Measurements from ENCODE around the gene ERCC3.

Gene ERCC3

GRCh38 chr2:127279781-127280180 lies 14.2 kb downstream of the ERCC3 start:
- no peak for TF ChIP-seq CTCF (IDR thresholded peaks at IDR 0.05; ENCODE audit: insufficient read depth, low read length, poor library complexity, severe bottlenecking)
- no peak overlapping the region for H3K4me3 ChIP-seq (replicated peaks; ENCODE audit: low read depth, low read length)
- H3K27me3 ChIP-seq (replicated peaks; ENCODE audit: control insufficient read depth, insufficient read depth, low read length), result no peaks in the 10 kb centered on the region
- peaks cover 28% of the 10 kb centered on the region for H3K36me3 ChIP-seq (ENCODE audit: control insufficient read depth, insufficient read depth, low read length)
- DNase-seq (ENCODE audit: extremely low read depth, insufficient read length), result no peak

GRCh38 chr2:127278959-127279358 lies 15.0 kb downstream of the ERCC3 start:
- no peak for DNase-seq (ENCODE audit: extremely low read depth, insufficient read length)
- H3K36me3 ChIP-seq (ENCODE audit: control insufficient read depth, insufficient read depth, low read length), result peaks cover 32% of the 10 kb centered on the region
- no peak for TF ChIP-seq CTCF (IDR thresholded peaks at IDR 0.05; ENCODE audit: insufficient read depth, low read length, poor library complexity, severe bottlenecking)
- H3K4me3 ChIP-seq (replicated peaks; ENCODE audit: low read depth, low read length), result no peak overlapping the region
- no peaks in the 10 kb centered on the region for H3K27me3 ChIP-seq (replicated peaks; ENCODE audit: control insufficient read depth, insufficient read depth, low read length)

GRCh38 chr2:127277028-127277427 lies 16.9 kb downstream of the ERCC3 start:
- H3K36me3 ChIP-seq (ENCODE audit: control insufficient read depth, insufficient read depth, low read length), result peaks cover 28% of the 10 kb centered on the region
- no peaks in the 10 kb centered on the region for H3K27me3 ChIP-seq (replicated peaks; ENCODE audit: control insufficient read depth, insufficient read depth, low read length)
- no peak for TF ChIP-seq CTCF (IDR thresholded peaks at IDR 0.05; ENCODE audit: insufficient read depth, low read length, poor library complexity, severe bottlenecking)

GRCh38 chr2:127275789-127276188 lies 18.2 kb downstream of the ERCC3 start:
- DNase-seq (ENCODE audit: extremely low read depth, insufficient read length), result no peak
- Histone ChIP-seq H3K36me3 (ENCODE audit: control insufficient read depth, insufficient read depth, low read length) (peaks cover 29% of the 10 kb centered on the region), H3K27me3 (replicated peaks; ENCODE audit: control insufficient read depth, insufficient read depth, low read length) (no peaks in the 10 kb centered on the region), H3K4me3 (replicated peaks; ENCODE audit: low read depth, low read length) (no peak overlapping the region)
- TF ChIP-seq CTCF (IDR thresholded peaks at IDR 0.05; ENCODE audit: insufficient read depth, low read length, poor library complexity, severe bottlenecking), result no peak

More at GRCh38 chr2:127277028-127277427, 16.9 kb downstream of the ERCC3 start:
- DNase-seq (ENCODE audit: extremely low read depth, insufficient read length), result no peak
- no peak overlapping the region for H3K4me3 ChIP-seq (replicated peaks; ENCODE audit: low read depth, low read length)

GRCh38 chr2:127275356-127275755 lies 18.6 kb downstream of the ERCC3 start:
- Histone ChIP-seq H3K4me3 (replicated peaks; ENCODE audit: low read depth, low read length) (no peak overlapping the region), H3K27me3 (replicated peaks; ENCODE audit: control insufficient read depth, insufficient read depth, low read length) (no peaks in the 10 kb centered on the region), H3K36me3 (ENCODE audit: control insufficient read depth, insufficient read depth, low read length) (peaks cover 33% of the 10 kb centered on the region)
- TF ChIP-seq CTCF (IDR thresholded peaks at IDR 0.05; ENCODE audit: insufficient read depth, low read length, poor library complexity, severe bottlenecking), result no peak
- DNase-seq (ENCODE audit: extremely low read depth, insufficient read length), result no peak

- peaks cover 32% of the 10 kb centered on the region for H3K36me3 ChIP-seq (ENCODE audit: control insufficient read depth, insufficient read depth, low read length)
- no peak overlapping the region for H3K4me3 ChIP-seq (replicated peaks; ENCODE audit: low read depth, low read length)
- DNase-seq (ENCODE audit: extremely low read depth, insufficient read length), result no peak
- no peaks in the 10 kb centered on the region for H3K27me3 ChIP-seq (replicated peaks; ENCODE audit: control insufficient read depth, insufficient read depth, low read length)
- peak; percentile 27 for TF ChIP-seq CTCF (IDR thresholded peaks at IDR 0.05; ENCODE audit: insufficient read depth, low read length, poor library complexity, severe bottlenecking)
Measured at GRCh38 chr2:127270663-127271062, 23.3 kb downstream of the ERCC3 start.
